SJSA1 (cell line): ENCODE data around the gene KHDC4. TPM values are rescaled to one million over a fixed set of nuclear protein-coding genes. Genes with fewer than 3 reads are reported as not detected.
A peak's percentile ranks its signal among the peaks of the same experiment; 100 is the strongest.

Experiments used
- DNase-seq, 2 experiments: peaks; one replicate each; pipeline ENCODE4 v3.0.0-alpha.2; 2015 to 2020; ENCODE audit warnings: low spot score in 2 of 2, low read depth in 1 of 2
- H3K27ac ChIP-seq: fragments of 250-450 bp; sonication (Bioruptor Pico); 2 replicates; pipeline ENCODE4 v1.5.1; 2020; ENCODE audit warnings: mild to moderate bottlenecking, moderate library complexity
- H3K27me3 ChIP-seq: fragments of 250-450 bp; sonication (Bioruptor Pico); replicated peaks from 2 replicates; pipeline ENCODE4 v1.5.1; 2020; ENCODE audit warnings: mild to moderate bottlenecking, moderate library complexity
- H3K36me3 ChIP-seq: fragments of 250-450 bp; sonication (Bioruptor Pico); 2 replicates; pipeline ENCODE4 v1.5.1; 2020; ENCODE audit warnings: mild to moderate bottlenecking
- H3K4me1 ChIP-seq: fragments of 250-450 bp; sonication (Bioruptor Pico); replicated peaks from 2 replicates; pipeline ENCODE4 v1.6.1; 2021; ENCODE audit warnings: mild to moderate bottlenecking
- H3K4me3 ChIP-seq: fragments of 250-450 bp; sonication (Bioruptor Pico); 2 replicates; pipeline ENCODE4 v1.5.1; 2020; ENCODE audit warnings: mild to moderate bottlenecking
- H3K9me3 ChIP-seq: fragments of 250-450 bp; sonication (Bioruptor Pico); replicated peaks from 2 replicates; pipeline ENCODE4 v1.5.1; 2020; ENCODE audit warnings: mild to moderate bottlenecking
- total RNA-seq: library from RNA; depleted of rRNA; stranded (reverse); fragments of >200 nt; shearing (Covaris generic); gene quantifications from 2 replicates; pipeline ENCODE4 v1.2.3, GENCODE V29; 2014

Gene KHDC4
- total RNA-seq, 1 experiment from 2014 or later, result 31.5 TPM

DNA sequence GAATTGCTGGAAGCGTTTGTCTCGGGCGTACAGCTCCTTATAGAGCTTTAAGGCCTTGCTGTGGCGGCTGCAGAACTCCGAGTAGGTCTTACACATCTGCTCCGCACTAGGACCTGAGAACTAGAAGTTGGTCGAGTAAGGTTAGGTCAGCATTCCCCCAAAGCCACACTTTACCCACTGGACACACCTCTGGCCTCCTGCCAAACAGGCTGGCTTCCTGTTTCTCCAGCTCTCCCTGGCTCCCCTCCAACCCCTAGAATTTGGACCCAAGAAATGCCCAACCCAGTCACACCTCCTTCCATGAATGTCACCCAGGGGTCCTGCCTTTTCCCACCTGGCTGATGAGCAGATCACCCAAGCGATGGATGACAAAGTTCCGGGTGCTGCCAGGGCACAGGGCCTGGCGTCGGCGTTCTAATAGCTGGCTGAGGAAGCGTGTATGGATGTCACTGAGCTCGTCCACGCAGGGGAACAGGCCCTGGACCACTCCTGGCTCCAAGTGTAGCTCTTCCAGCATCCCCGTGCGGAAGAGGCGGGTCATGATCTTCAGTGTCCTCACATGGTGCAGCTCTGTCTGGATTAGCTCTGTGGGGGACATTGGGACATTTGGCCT, 28.5 kb upstream of the KHDC4 start:
- H3K36me3 ChIP-seq, result peaks cover 95% of the 10 kb centered on the region
- H3K27me3 ChIP-seq, result no peaks in the 10 kb centered on the region
- peaks cover 22% of the 10 kb centered on the region for H3K4me1 ChIP-seq
- no peak for DNase-seq
- no peaks in the 10 kb centered on the region for H3K9me3 ChIP-seq
- H3K4me3 ChIP-seq, result no peak overlapping the region
- H3K27ac ChIP-seq, result peak overlapping the region; percentile 84; the same call in 1 of the 2 replicates

DNA sequence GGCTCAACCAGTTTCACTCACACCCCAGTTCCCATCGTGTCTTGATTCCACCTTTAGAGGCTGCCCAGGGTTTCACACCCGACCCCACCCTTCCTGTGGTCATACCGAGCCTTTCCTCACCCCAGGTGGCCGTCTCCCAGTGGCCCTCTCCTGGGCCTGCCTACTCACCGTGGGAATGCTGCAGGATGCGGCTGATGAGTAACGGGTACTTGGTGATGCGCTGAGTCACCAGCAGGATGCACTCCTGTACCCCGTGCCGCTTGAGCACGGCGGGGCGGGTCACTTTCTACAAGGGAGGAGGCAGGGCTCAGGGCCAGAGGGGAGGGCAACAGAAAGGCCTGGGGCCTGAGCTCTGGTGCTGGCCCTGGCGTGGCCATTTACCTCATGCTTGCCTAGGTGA, 27.7 kb upstream of the KHDC4 start:
- Histone ChIP-seq H3K4me3 (no peak overlapping the region), H3K4me1 (peaks cover 17% of the 10 kb centered on the region), H3K27ac (peak overlapping the region; percentile 84), H3K27me3 (no peaks in the 10 kb centered on the region), H3K36me3 (peaks cover 95% of the 10 kb centered on the region), H3K9me3 (no peaks in the 10 kb centered on the region)
- DNase-seq, result peak; percentile 84 to 96

DNA sequence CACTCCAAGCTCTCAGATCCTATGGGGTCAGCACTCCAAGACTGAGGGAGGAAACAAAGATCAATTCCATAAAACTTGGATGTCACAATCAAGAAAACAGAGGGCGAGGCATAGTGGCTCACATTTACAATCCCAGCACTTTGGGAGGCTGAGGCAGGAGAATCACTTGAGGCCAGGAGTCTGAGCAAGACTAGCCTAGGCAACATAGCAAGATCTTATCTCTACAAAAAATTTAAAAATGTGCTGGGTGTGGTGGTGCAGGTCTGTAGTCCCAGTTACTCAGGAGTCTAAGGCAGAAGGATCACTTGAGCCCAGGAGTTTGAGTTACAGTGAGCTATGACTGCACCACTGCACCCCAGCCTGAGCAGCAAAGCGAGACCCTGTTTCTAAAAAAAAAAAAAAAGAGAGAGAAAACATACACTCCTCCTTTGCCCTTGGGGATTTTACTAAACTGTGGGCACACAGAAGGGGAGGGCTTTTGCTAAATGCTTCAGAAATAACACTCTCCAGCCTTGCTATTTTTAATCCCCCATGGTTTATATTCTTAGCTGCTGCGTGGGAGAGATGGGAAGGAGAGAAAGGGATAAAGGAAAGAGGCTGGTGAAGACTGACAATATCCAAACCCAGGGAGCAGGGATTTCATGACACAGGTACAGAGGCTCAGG, 26.0 kb upstream of the KHDC4 start:
- H3K4me3 ChIP-seq, result no peak overlapping the region
- H3K9me3 ChIP-seq, result no peaks in the 10 kb centered on the region
- H3K36me3 ChIP-seq, result peaks cover 94% of the 10 kb centered on the region
- H3K27ac ChIP-seq, result no peak overlapping the region
- peaks cover 17% of the 10 kb centered on the region for H3K4me1 ChIP-seq
- H3K27me3 ChIP-seq, result no peaks in the 10 kb centered on the region
- no peak for DNase-seq

DNA sequence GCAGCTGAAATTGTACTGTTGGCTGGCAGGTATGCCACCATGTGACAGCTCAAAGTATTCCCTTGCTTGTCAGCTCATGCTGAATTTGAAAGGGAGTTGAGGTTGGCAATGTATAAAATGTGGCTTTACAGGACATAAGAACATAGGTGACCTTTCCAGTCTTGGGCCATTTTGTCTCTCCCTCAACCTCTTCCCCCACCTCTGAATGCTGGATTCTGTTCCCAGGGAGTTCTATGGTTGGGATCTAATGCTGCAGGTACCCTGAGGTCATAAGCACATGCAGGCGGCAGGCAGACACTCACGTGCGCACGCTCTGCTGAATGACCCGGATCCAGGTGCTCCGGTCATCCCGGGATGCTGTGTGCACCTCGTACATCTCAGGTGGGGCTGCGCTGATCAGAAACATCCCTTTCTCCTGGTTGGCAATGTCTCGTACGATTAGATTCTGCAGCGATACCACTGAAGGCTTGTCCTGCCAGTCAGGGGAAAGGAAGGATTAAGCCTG, 23.2 kb upstream of the KHDC4 start:
- no peaks in the 10 kb centered on the region for H3K27me3 ChIP-seq
- H3K27ac ChIP-seq, result no peak overlapping the region
- H3K4me3 ChIP-seq, result no peak overlapping the region
- peaks cover 11% of the 10 kb centered on the region for H3K4me1 ChIP-seq
- peaks cover 97% of the 10 kb centered on the region for H3K36me3 ChIP-seq
- H3K9me3 ChIP-seq, result no peaks in the 10 kb centered on the region
- no peak for DNase-seq

DNA sequence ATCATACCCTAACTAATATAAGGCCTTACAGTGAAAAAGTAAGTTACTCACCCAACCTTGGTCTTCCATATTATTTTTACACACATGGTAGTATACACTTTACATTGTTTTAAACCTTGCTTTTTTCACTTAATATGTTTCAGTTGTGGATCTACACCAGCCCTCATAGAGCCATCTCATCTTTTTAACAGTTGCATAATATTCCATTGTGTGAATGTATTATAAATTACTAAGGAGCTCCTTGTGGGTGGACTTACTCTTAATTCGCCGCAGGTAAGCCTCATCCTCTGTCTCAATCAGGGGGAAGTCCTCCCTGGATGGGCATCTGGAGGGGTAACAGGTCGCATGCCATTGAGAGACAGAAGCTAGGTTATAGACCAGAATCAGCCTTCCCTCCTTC, 20.4 kb upstream of the KHDC4 start:
- peaks cover 96% of the 10 kb centered on the region for H3K36me3 ChIP-seq

DNA sequence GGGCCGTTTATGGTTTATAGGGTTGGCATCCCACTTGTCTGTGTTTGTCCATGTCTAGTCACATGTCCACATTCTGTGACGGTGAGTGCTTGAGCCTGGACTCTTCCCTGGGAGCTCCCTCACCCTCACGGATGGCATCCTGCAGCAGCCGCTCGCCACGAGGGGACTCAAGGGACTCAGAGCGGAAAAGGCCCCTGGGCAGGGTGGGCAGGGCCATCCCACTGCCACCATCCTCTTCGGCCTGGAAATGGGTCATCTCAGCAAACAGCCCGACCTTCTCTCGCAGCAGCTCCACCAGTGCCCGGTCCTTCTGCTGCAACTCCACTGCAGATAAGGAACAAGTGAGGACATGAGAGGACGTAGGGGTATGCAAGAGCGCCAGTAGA, 18.3 kb upstream of the KHDC4 start:
- no peak for DNase-seq
- Histone ChIP-seq H3K4me3 (no peak overlapping the region), H3K27me3 (no peaks in the 10 kb centered on the region), H3K36me3 (peaks cover 92% of the 10 kb centered on the region), H3K27ac (no peak overlapping the region), H3K9me3 (no peaks in the 10 kb centered on the region), H3K4me1 (no peaks in the 10 kb centered on the region)

More for the DNA sequence above, 20.4 kb upstream of the KHDC4 start:
- Histone ChIP-seq H3K4me1 (no peaks in the 10 kb centered on the region), H3K4me3 (no peak overlapping the region), H3K9me3 (no peaks in the 10 kb centered on the region), H3K27me3 (no peaks in the 10 kb centered on the region), H3K27ac (no peak overlapping the region)
- no peak for DNase-seq

DNA sequence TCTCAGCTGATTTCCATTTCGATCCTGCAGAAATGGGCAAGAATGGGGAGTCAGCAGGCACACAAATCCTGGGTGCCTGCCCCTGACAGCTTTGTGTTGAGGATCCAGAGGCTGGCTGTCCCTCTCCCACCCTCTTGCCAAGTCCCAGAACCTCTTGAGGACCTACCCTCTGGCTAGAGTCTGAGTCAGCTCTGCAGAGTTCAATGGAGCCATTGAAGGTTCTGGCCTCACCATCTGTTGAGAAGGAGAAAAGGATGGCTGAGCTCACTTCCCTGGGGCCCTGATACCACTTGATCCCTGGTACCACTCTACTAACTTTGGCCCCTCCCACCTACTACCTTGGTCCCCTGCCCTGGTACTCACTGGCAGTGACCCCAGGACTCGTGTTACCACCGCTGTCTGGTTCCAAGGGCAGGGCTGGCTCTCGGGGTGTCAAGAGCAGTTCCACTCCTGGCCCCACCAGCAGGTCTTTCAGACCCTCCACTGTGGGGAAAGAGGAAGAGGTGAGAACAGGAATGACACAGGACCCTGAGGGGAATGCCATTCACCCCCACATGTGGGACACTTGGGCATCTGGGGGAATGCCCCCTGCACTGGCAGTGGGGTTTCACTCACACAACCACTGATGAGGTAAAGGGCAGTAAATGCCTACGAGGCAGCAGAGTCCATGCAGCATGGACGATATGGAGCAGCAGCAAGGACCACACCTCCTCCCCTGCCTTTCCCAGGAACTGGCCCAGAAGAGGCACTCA, 17.7 kb upstream of the KHDC4 start:
- no peak overlapping the region for H3K27ac ChIP-seq
- DNase-seq, result no peak
- no peaks in the 10 kb centered on the region for H3K9me3 ChIP-seq
- no peaks in the 10 kb centered on the region for H3K4me1 ChIP-seq
- H3K4me3 ChIP-seq, result no peak overlapping the region
- H3K36me3 ChIP-seq, result peaks cover 92% of the 10 kb centered on the region
- no peaks in the 10 kb centered on the region for H3K27me3 ChIP-seq

DNA sequence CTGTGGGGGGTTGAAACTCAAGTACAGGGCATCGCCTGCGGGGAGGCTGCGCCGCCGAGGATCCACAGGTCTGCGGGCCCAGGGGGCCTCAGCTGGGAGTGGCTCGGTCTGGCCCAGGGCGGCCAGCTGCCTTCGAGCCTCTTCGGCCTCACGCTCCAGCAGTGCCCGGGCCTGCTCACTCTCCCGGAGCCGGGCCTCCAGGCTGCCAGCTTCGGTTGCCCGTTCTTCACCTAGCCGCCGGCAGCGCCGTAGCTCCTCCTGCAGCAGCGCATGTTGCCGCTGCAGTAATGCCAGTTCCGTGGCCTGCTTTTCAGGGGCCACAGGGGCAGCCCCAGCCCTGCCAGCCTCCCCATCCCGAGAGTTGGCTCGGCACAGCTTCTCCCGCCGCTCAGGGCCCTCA, 16.6 kb upstream of the KHDC4 start:
- Histone ChIP-seq H3K4me3 (no peak overlapping the region), H3K36me3 (peaks cover 93% of the 10 kb centered on the region), H3K27me3 (no peaks in the 10 kb centered on the region), H3K9me3 (no peaks in the 10 kb centered on the region), H3K27ac (no peak overlapping the region), H3K4me1 (no peaks in the 10 kb centered on the region)
- DNase-seq, result no peak

DNA sequence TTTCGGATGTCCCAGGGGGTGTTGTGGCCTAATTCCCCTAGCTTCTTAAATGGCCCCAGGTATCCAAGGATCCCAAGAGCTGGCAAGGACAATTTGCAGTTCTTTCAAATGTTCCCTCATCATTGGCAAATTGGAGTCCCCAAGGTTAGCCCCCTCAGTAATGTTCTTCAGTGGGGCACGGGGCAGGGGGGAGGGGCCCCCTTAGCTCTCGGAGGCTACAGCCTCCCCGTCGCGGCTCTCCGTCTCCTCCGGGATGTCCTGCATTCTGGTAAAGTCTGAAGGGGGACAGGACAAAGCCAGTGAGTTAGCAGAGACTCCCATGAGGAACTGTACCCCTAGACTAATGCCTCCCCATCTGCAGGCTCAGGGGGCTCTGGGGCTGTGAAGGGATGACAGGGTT, 13.5 kb upstream of the KHDC4 start:
- Histone ChIP-seq H3K27me3 (no peaks in the 10 kb centered on the region), H3K27ac (no peak overlapping the region), H3K9me3 (no peaks in the 10 kb centered on the region), H3K4me3 (no peak overlapping the region), H3K36me3 (peaks cover 65% of the 10 kb centered on the region), H3K4me1 (no peaks in the 10 kb centered on the region)
- DNase-seq, result no peak

DNA sequence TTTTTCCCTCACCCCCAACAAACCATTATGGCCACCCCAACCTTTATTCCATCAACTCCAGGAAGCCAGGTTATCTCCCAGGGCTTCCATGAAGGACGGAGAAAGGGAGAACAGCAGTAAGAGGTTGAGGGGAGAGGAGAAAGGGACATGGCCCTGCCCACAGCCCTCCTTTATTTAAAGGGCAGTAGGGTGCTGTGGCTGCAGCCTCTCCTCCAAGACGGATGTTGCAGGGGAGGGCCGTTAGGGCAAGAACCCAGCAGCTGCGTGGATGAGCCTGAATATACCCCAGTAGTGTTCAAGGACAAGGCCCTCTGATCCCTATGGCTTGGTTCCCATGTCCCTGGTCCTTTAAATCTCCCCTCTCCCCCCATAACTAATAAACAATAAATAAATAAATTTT, 13.1 kb upstream of the KHDC4 start:
- no peak for DNase-seq
- Histone ChIP-seq H3K9me3 (no peaks in the 10 kb centered on the region), H3K36me3 (peaks cover 61% of the 10 kb centered on the region), H3K4me1 (no peaks in the 10 kb centered on the region), H3K27me3 (no peaks in the 10 kb centered on the region), H3K27ac (no peak overlapping the region), H3K4me3 (no peak overlapping the region)

DNA sequence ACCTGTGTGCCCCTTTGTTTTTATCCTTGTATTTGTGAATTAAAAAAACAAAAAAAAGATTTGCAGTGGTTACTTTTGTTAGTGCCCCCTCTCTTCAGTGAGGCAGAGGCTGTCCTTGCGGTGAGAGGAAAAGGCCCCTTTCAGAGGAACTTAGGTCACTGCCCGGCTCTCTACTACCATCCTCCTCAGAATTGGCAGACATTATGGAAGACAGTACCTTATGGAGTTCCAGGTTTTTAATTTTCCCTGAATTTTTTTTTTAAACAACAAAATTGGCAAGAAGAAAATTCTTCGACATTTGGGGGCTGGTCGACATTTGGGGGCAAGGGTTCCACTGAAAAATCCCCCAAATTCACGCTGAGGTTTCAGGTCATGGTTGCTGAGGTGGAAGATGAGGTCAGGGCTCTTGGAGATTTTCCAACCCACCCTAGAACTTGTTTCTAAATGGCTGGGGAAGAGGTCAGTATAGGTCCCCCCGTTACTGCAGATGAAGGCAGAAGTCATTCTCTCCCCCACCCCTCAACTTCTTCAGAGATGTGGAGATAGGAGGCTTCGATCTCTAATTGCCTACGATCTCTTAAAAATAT, 12.5 kb upstream of the KHDC4 start:
- Histone ChIP-seq H3K9me3 (no peaks in the 10 kb centered on the region), H3K27me3 (no peaks in the 10 kb centered on the region), H3K4me3 (no peak overlapping the region), H3K36me3 (peaks cover 55% of the 10 kb centered on the region), H3K27ac (no peak overlapping the region), H3K4me1 (no peaks in the 10 kb centered on the region; the same call in 1 of the 2 replicates)
- DNase-seq, result no peak

DNA sequence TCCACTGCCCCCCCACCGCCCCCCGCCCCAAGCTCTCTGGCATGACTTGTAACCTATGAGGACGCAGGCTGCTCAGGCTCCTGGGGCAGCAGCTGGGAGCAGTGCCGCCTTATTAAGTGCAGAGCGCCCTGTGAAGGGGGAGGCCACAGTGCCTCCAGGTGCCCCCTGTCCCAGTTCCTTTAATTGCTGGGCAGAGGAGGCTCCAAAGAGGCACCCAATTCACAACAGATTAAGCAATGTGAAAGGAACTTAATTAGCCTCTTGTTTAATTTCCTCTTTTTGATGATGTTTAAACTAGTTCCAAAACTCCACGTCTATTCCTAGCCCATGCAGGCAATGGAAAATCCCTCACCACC, 10.2 kb upstream of the KHDC4 start:
- H3K9me3 ChIP-seq, result no peaks in the 10 kb centered on the region
- H3K4me1 ChIP-seq, result peaks cover 15% of the 10 kb centered on the region
- no peak overlapping the region for H3K27ac ChIP-seq
- no peak for DNase-seq
- H3K27me3 ChIP-seq, result no peaks in the 10 kb centered on the region
- no peak overlapping the region for H3K4me3 ChIP-seq
- H3K36me3 ChIP-seq, result peaks cover 34% of the 10 kb centered on the region

DNA sequence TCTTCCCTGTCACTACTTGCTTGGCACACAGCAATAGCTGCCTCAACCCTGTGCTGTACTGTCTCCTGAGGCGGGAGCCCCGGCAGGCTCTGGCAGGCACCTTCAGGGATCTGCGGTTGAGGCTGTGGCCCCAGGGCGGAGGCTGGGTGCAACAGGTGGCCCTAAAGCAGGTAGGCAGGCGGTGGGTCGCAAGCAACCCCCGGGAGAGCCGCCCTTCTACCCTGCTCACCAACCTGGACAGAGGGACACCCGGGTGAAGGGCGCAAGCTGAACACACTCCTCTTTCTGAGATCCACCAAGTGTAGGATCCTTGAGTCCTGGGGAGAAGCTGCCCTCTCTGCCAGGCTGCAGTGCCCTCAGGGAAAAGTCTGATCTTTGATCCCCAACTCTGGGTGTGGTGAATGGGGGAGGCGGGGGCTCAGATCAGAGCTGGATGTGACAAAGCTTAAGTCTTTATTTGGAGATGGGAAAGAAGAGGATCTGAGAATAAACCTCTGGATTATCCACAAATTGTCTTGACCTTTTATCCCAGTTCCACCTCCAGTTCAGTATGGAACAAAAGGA, 8.4 kb upstream of the KHDC4 start:
- DNase-seq, result no peak
- Histone ChIP-seq H3K27ac (no peak overlapping the region), H3K9me3 (no peaks in the 10 kb centered on the region), H3K4me1 (peaks cover 15% of the 10 kb centered on the region), H3K4me3 (no peak overlapping the region), H3K27me3 (no peaks in the 10 kb centered on the region), H3K36me3 (peaks cover 20% of the 10 kb centered on the region)
